HEK293 (cell line): ENCODE results near the gene FAM3C.
"Not testable (repeated sequence)": the region's sequence is repeated elsewhere in the genome, so short reads cannot be mapped to it uniquely, and the experiment has no call there.

Source experiments
- CTCF ChIP-seq: fragments of 450-650 bp; formaldehyde crosslinking; IDR thresholded peaks from 2 replicates; pipeline ENCODE4 v1.5.1; 2016; ENCODE audit warnings: missing biosample characterization, missing genetic modification characterization
- KLF17 ChIP-seq: fragments of 450-650 bp; formaldehyde crosslinking; IDR thresholded peaks from 2 replicates; pipeline ENCODE4 v1.5.1; 2016; ENCODE audit warnings: missing biosample characterization, missing genetic modification characterization
- MEIS1 ChIP-seq: sonication (generic); formaldehyde crosslinking; IDR thresholded peaks from 2 replicates; pipeline ENCODE4 v1.8.1; 2022; ENCODE audit warnings: missing genetic modification reagents, mild to moderate bottlenecking, borderline replicate concordance
- PBX3 ChIP-seq: sonication (generic); formaldehyde crosslinking; IDR thresholded peaks from 2 replicates; pipeline ENCODE4 v1.8.1; 2022; ENCODE audit warnings: mild to moderate bottlenecking, moderate library complexity, missing genetic modification reagents
- REPIN1 ChIP-seq: fragments of 450-650 bp; formaldehyde crosslinking; IDR thresholded peaks from 2 replicates; pipeline ENCODE4 v1.5.1; 2017; ENCODE audit warnings: missing biosample characterization, missing genetic modification characterization, low read depth
- REST ChIP-seq: fragments of 450-650 bp; formaldehyde crosslinking; IDR thresholded peaks from 2 replicates; pipeline ENCODE4 v1.5.1; 2016; ENCODE audit warnings: missing biosample characterization, missing genetic modification characterization
- ZNF121 ChIP-seq: fragments of 450-650 bp; formaldehyde crosslinking; IDR thresholded peaks from 2 replicates; pipeline ENCODE4 v1.5.1; 2016; ENCODE audit warnings: missing biosample characterization, missing genetic modification characterization
- ZNF23 ChIP-seq: fragments of 450-650 bp; formaldehyde crosslinking; IDR thresholded peaks from 2 replicates; pipeline ENCODE4 v1.5.1; 2016; ENCODE audit warnings: missing biosample characterization, missing genetic modification characterization, borderline replicate concordance
- ZNF501 ChIP-seq: fragments of 450-650 bp; formaldehyde crosslinking; IDR thresholded peaks from 2 replicates; pipeline ENCODE4 v1.5.1; 2016; ENCODE audit warnings: missing biosample characterization, missing genetic modification characterization
- ZNF549 ChIP-seq: fragments of 450-650 bp; IDR thresholded peaks from 2 replicates; pipeline ENCODE4 v1.5.1; 2018; ENCODE audit warnings: missing biosample characterization, missing genetic modification characterization, mild to moderate bottlenecking, inconsistent platforms, moderate library complexity
- ZNF585B ChIP-seq: fragments of 450-650 bp; formaldehyde crosslinking; IDR thresholded peaks from 2 replicates; pipeline ENCODE4 v1.5.1; 2016; ENCODE audit warnings: missing biosample characterization, missing genetic modification characterization
- ZNF600 ChIP-seq: fragments of 450-650 bp; formaldehyde crosslinking; IDR thresholded peaks from 2 replicates; pipeline ENCODE4 v1.5.1; 2016; ENCODE audit warnings: missing biosample characterization, missing genetic modification characterization

- not testable (repeated sequence) for TF ChIP-seq ZNF23; ZNF121 (tag by site-specific recombination); CTCF (tag by site-specific recombination); MEIS1 (CRISPR knock-in tag); REPIN1 (tag by site-specific recombination); ZNF549 (tag by site-specific recombination); ZNF600 (tag by site-specific recombination); ZNF501; KLF17 (tag by site-specific recombination); REST; PBX3 (CRISPR knock-in tag); ZNF585B
Observed at GRCh38 chr7:121421743-121422142, 25.6 kb upstream of the FAM3C start.
